IMR-90 (cell line): ENCODE data around the gene DNM1. TPM values are rescaled to one million over a fixed set of nuclear protein-coding genes. Genes with fewer than 3 reads are reported as not detected.

Source experiments
- ATAC-seq: fragments of 200-7000 bp; cut with Tn5 transposase; 2 replicates; pipeline ENCODE4 v1.9.1; 2020; ENCODE audit warnings: low read depth, mild to moderate bottlenecking, moderate library complexity
- BruUV-seq: library from RNA; stranded (reverse); fragments of 400-500 nt; replicated peaks from 2 replicates; lab custom pipeline; 2021; lab: Mats Ljungman, UMichigan
- CTCF ChIA-PET: fragments of 300-600 bp; formaldehyde crosslinking; extraction: SDS; loops from one replicate; lab custom pipeline; 2021; ENCODE audit warnings: antibody characterized with exemption; lab: Yijun Ruan, JAX
- POLR2A ChIA-PET: fragments of 300-600 bp; sonication (Branson Sonifier 250); formaldehyde crosslinking; loops from one replicate; lab custom pipeline; 2022; ENCODE audit warnings: antibody characterized with exemption; ENCODE audit not compliant: unreplicated experiment; lab: Charles Lee
- DNase-seq: peaks from one replicate; pipeline ENCODE4 v3.0.0; 2013
- H2AFZ ChIP-seq: replicated peaks from 2 replicates; pipeline ENCODE3; 2013; ENCODE audit warnings: low read length, mild to moderate bottlenecking; ENCODE audit not compliant: poor library complexity
- H2AK5ac ChIP-seq: 2 replicates; pipeline ENCODE4 v1.6.1; 2013; ENCODE audit warnings: low read depth, low read length, inconsistent platforms
- H2AK9ac ChIP-seq: replicated peaks from 2 replicates; pipeline ENCODE3; 2013; ENCODE audit warnings: mild to moderate bottlenecking, low read depth, low read length, moderate library complexity; ENCODE audit not compliant: poor library complexity
- H2BK120ac ChIP-seq: 2 replicates; pipeline ENCODE4 v1.6.1; 2013; ENCODE audit warnings: low read depth, low read length, inconsistent platforms
- H2BK15ac ChIP-seq: 3 replicates; pipeline ENCODE4 v1.6.1; 2013; ENCODE audit warnings: low read depth, low read length, inconsistent platforms
- H2BK20ac ChIP-seq: 2 replicates; pipeline ENCODE4 v1.6.1; 2013; ENCODE audit warnings: low read depth, mild to moderate bottlenecking, inconsistent platforms, low read length, moderate library complexity
- H2BK5ac ChIP-seq: 2 replicates; pipeline ENCODE4 v1.6.1; 2013; ENCODE audit warnings: mild to moderate bottlenecking, low read depth, low read length, inconsistent platforms; ENCODE audit not compliant: poor library complexity, severe bottlenecking
- H3K14ac ChIP-seq: replicated peaks from 2 replicates; pipeline ENCODE4 v1.6.1; 2013; ENCODE audit warnings: low read depth, low read length, inconsistent platforms
- H3K18ac ChIP-seq: 2 replicates; pipeline ENCODE4 v1.6.1; 2013; ENCODE audit warnings: low read depth, low read length, control low read depth
- H3K23ac ChIP-seq: 2 replicates; pipeline ENCODE4 v1.6.1; 2013; ENCODE audit warnings: low read depth, low read length, inconsistent platforms
- H3K27ac ChIP-seq: 2 replicates; pipeline ENCODE4 v1.5.1; 2013; ENCODE audit warnings: mild to moderate bottlenecking, control low read depth, low read length; ENCODE audit not compliant: insufficient read depth
- H3K27me3 ChIP-seq: 2 replicates; pipeline ENCODE4 v1.6.1; 2013; ENCODE audit warnings: low read length; ENCODE audit not compliant: control insufficient read depth, insufficient read depth
- H3K36me3 ChIP-seq: 2 replicates; pipeline ENCODE4 v1.6.1; 2013; ENCODE audit warnings: low read length, mixed read lengths; ENCODE audit not compliant: control insufficient read depth, insufficient read depth
- H3K4ac ChIP-seq: 2 replicates; pipeline ENCODE4 v1.6.1; 2013; ENCODE audit warnings: low read depth, low read length, inconsistent platforms
- H3K4me1 ChIP-seq: 2 replicates; pipeline ENCODE4 v1.6.1; 2013; ENCODE audit warnings: low read length, mixed read lengths; ENCODE audit not compliant: control insufficient read depth, insufficient read depth
- H3K4me2 ChIP-seq: 2 replicates; pipeline ENCODE4 v1.6.1; 2013; ENCODE audit warnings: low read depth, mild to moderate bottlenecking, control low read depth, low read length, moderate library complexity
- H3K4me3 ChIP-seq: 2 replicates; pipeline ENCODE4 v1.5.1; 2013; ENCODE audit warnings: low read depth, mild to moderate bottlenecking, control low read depth, low read length, moderate library complexity; ENCODE audit not compliant: insufficient read depth
- H3K56ac ChIP-seq: 2 replicates; pipeline ENCODE4 v1.6.1; 2013; ENCODE audit warnings: low read length, inconsistent platforms; ENCODE audit not compliant: insufficient read depth; ENCODE audit errors: extremely low read depth
- H3K79me1 ChIP-seq, 2 experiments: 2 replicates each; pipeline ENCODE4 v1.6.1; 2013; ENCODE audit warnings: low read length in 2 of 2, inconsistent platforms in 1 of 2, low read depth in 1 of 2
- H3K9ac ChIP-seq: 2 replicates; pipeline ENCODE4 v1.6.1; 2013; ENCODE audit warnings: low read depth, low read length, control low read depth
- H3K9me1 ChIP-seq: 2 replicates; pipeline ENCODE4 v1.6.1; 2013; ENCODE audit warnings: low read length, inconsistent platforms; ENCODE audit not compliant: insufficient read depth
- H3K9me3 ChIP-seq: 2 replicates; pipeline ENCODE4 v1.6.1; 2013; ENCODE audit warnings: low read length; ENCODE audit not compliant: control insufficient read depth, insufficient read depth
- H4K20me1 ChIP-seq: 2 replicates; pipeline ENCODE4 v1.6.1; 2013; ENCODE audit warnings: low read length, inconsistent platforms; ENCODE audit not compliant: insufficient read depth
- H4K5ac ChIP-seq: 2 replicates; pipeline ENCODE4 v1.6.1; 2013; ENCODE audit warnings: mild to moderate bottlenecking, low read depth, low read length, control low read depth
- H4K8ac ChIP-seq, 2 experiments: 2 replicates each; pipeline ENCODE4 v1.6.1; 2013; ENCODE audit warnings: low read depth in 2 of 2, low read length in 2 of 2, control low read depth in 1 of 2, inconsistent platforms in 1 of 2
- H4K91ac ChIP-seq: 2 replicates; pipeline ENCODE4 v1.6.1; 2013; ENCODE audit warnings: low read depth, low read length, inconsistent platforms; ENCODE audit not compliant: insufficient read depth
- MAFK ChIP-seq: IDR thresholded peaks from 2 replicates; pipeline ENCODE4 v1.6.1; 2012; ENCODE audit warnings: low read depth, low read length, improper control_type of control experiment
- RAD21 ChIP-seq: IDR thresholded peaks from 2 replicates; pipeline ENCODE4 v1.6.1; 2012; ENCODE audit warnings: low read length, improper control_type of control experiment
- SMC3 ChIP-seq: fragments of 150-350 bp; IDR thresholded peaks from 2 replicates; pipeline ENCODE4 v1.6.1; 2016; ENCODE audit warnings: low read depth, mild to moderate bottlenecking, antibody characterized with exemption, low read length, moderate library complexity
- WGBS, 2 experiments: methylation state at CpG; one replicate each; pipeline versions ENCODE4 v1.1.5 to v1.1.7; 2013; ENCODE audit warnings: missing lambda C conversion rate in 2 of 2; ENCODE audit not compliant: insufficient read length in 1 of 2; ENCODE audit errors: extremely low coverage in 2 of 2; 5-methylcytosine and 5-hydroxymethylcytosine counted together
- dilution Hi-C: fragments of 300-500 bp; cut with HindIII; formaldehyde crosslinking; loops from one replicate; pipeline ENCODE4 v1.14.3; 2018; ENCODE audit warnings: low sequenced_read_pairs; ENCODE audit not compliant: unreplicated experiment
- in situ Hi-C: fragments of 300-500 bp; cut with MboI; formaldehyde crosslinking; loops from 3 replicates; pipeline ENCODE4 v1.14.3; 2019; ENCODE audit warnings: low sequenced_read_pairs, inconsistent platforms, mixed read lengths
- intact Hi-C: fragments of 100-400 bp; cut with micrococcal nuclease; formaldehyde crosslinking; loops from 2 replicates; pipeline ENCODE4 v1.10.0; 2022
- polyA plus RNA-seq, 3 experiments: library from polyadenylated mRNA; depleted of rRNA; stranded (reverse); fragments of >200 nt; gene quantifications; 2 replicates each; pipeline ENCODE4 v1.2.3, GENCODE V29; 2012; ENCODE audit warnings: low replicate concordance in 1 of 3
- total RNA-seq: library from RNA; depleted of rRNA; stranded (reverse); fragments of >200 nt; gene quantifications from 2 replicates; pipeline ENCODE4 v1.2.3, GENCODE V29; 2012

The DNM1 gene
- total and polyA plus RNA-seq, 2 of the 4 experiments (the other 2 are of a cell fraction) = 13.6 to 17.7 TPM

DNA sequence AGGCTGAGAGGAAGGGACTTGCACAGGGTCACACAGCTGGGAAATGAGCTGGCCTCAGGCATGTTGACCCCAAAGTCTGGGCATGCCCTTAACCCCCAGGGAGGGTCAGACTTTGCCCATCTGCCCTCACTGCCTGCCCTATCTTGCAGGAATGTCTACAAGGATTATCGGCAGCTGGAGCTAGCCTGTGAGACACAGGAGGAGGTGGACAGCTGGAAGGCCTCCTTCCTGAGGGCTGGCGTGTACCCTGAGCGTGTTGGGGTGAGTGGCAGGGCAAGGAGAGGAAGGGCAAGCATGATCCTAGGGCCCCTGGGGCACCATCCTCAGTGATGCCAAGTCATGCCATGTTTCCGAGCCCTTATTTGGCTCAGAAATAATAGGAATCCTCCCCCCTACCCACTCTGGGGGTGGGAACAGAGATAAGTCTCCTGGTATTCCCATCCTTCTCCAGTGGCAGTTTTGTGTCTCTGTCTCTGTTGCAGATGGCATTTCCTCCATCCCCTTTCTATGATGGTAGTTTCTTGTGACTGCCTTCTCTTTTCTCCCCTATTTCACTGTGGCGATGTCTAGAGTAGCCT lies 44.1 kb downstream of the DNM1 start:
- H2AK5ac ChIP-seq = peak overlapping the region; percentile 6; the same call in 1 of the 2 replicates
- no peaks in the 10 kb centered on the region for H3K27me3 ChIP-seq
- H3K18ac ChIP-seq = no peak overlapping the region
- no peak overlapping the region for H3K56ac ChIP-seq
- no peak for TF ChIP-seq SMC3
- no peak for TF ChIP-seq RAD21
- TF ChIP-seq MAFK = no peak
- no CpG with 5 or more reads among the region's 5 CpGs for WGBS, 2 experiments
- no peak overlapping the region for H2BK120ac ChIP-seq
- ATAC-seq = no peak
- DNase-seq = no peak
- BruUV-seq = no TSS peak
- no peak overlapping the region for H3K4ac ChIP-seq
- H4K5ac ChIP-seq = no peak overlapping the region
- no peaks in the 10 kb centered on the region for H3K36me3 ChIP-seq
- peaks cover 6% of the 10 kb centered on the region; the same call in 1 of the 2 replicates for H4K20me1 ChIP-seq
- H2AFZ ChIP-seq = no peak overlapping the region
- H3K23ac ChIP-seq = no peak overlapping the region
- H3K9me3 ChIP-seq = no peaks in the 10 kb centered on the region
- H2AK9ac ChIP-seq = no peak overlapping the region
- H2BK5ac ChIP-seq = no peak overlapping the region
- H3K4me1 ChIP-seq = peaks cover 26% of the 10 kb centered on the region
- no peak overlapping the region for H3K27ac ChIP-seq
- no peak overlapping the region for H4K8ac ChIP-seq
- H3K79me1 ChIP-seq = peaks cover 0 to 15% of the 10 kb centered on the region in 2 experiments; a peak in 2 of 4 replicates
- H3K14ac ChIP-seq = no peak overlapping the region
- no peak overlapping the region for H3K9ac ChIP-seq
- H3K4me3 ChIP-seq = no peak overlapping the region
- ChIA-PET POLR2A (no interaction called here), CTCF (no interaction called here)
- H2BK15ac ChIP-seq = no peak overlapping the region
- intact Hi-C loops (no loop called here), dilution Hi-C loops (no loop called here), in situ Hi-C loops (no loop called here)
- no peak overlapping the region for H3K4me2 ChIP-seq
- no peak overlapping the region for H4K91ac ChIP-seq
- H3K9me1 ChIP-seq = peaks cover 23% of the 10 kb centered on the region
- no peak overlapping the region for H2BK20ac ChIP-seq
